ENCODE measurements around the gene OR52I1.

The OR52I1 gene

DNA sequence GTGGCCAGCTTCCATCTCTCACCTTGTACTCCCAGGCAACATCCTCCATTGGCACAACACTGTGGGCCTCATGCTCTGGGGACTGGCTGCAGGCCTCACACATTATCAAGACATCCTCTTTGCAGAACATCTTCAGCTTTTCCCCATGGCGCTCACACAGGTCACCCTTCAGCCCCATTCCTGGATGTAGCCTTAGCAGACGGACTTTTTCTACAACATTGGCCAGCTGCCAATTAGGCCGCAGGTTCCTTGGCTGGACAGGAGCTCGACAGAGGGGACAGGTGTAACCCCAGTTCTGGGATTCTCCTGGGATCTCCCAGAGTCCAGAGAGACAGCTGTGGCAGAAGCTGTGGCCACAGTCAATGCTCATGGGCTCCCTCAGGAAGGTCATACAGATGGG lies 11.2 kb downstream of the OR52I1 start:
- no peak overlapping the region for H3K4me2 ChIP-seq (ENCODE audit: low read depth, low read length, poor library complexity, severe bottlenecking)
- H3K27ac ChIP-seq (ENCODE audit: low read depth, low read length): no peak overlapping the region

DNA sequence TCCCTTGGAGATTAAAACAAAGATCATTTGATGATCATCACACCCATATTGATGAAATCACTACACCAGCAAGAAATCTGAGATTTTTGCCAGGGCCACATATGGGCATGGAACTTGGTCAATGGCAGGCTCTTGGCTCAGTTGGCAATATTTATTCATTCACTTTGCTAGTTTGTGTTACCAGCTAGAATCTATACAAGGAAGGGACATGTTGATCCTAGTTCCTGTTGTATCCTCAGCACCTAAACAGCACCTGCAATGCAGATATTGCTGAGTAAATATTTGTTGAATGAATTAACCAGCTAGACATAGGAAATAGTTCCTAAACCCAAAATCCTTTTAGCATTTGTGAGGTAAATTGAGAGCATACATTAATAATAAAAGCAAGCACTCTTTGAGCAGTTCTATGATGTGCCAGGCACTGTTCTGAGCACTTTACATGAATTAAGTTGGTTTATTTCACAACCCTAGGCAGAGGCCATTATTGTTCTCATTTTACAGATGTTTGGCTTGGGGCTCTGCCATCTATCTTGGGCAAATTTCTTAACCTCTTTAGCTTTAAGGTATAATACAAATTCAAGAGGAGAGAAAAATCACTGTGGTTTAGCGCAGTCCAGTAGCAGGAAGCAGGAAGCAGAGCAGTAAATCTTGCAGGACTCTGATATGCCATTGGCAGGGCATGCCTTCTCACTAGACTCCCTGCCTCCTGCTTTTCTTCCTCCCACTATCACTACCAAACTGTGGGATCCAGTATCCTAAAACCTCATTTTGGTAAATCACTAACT lies 12.6 kb downstream of the OR52I1 start:
- Histone ChIP-seq H3K4me2 (ENCODE audit: low read depth, low read length, poor library complexity, severe bottlenecking) (peak overlapping the region; percentile 94), H2AFZ (ENCODE audit: low read depth, low read length, severe bottlenecking) (no peak overlapping the region), H3K4me3 (ENCODE audit: insufficient read depth, low read length, poor library complexity, severe bottlenecking) (peak overlapping the region; percentile 65), H3K36me3 (ENCODE audit: low read length) (no peaks in the 10 kb centered on the region), H3K79me2 (ENCODE audit: insufficient read depth, low read length) (peaks cover 21% of the 10 kb centered on the region; the same call in 1 of the 2 replicates), H3K9me2 (replicated peaks; ENCODE audit: insufficient read depth, low read length) (no peaks in the 10 kb centered on the region), H3F3A (ENCODE audit: insufficient read depth) (no peaks in the 10 kb centered on the region), H4K20me1 (ENCODE audit: low read depth, low read length) (no peaks in the 10 kb centered on the region), H3K9me3 (ENCODE audit: insufficient read depth, low read length) (no peaks in the 10 kb centered on the region), H3K27ac (ENCODE audit: low read depth, low read length) (no peak overlapping the region), H3K27me3 (ENCODE audit: low read length) (no peaks in the 10 kb centered on the region), H3K9ac (ENCODE audit: low read length) (no peak overlapping the region; the same call in 1 of the 2 replicates)
- TF ChIP-seq, protein P1, sequence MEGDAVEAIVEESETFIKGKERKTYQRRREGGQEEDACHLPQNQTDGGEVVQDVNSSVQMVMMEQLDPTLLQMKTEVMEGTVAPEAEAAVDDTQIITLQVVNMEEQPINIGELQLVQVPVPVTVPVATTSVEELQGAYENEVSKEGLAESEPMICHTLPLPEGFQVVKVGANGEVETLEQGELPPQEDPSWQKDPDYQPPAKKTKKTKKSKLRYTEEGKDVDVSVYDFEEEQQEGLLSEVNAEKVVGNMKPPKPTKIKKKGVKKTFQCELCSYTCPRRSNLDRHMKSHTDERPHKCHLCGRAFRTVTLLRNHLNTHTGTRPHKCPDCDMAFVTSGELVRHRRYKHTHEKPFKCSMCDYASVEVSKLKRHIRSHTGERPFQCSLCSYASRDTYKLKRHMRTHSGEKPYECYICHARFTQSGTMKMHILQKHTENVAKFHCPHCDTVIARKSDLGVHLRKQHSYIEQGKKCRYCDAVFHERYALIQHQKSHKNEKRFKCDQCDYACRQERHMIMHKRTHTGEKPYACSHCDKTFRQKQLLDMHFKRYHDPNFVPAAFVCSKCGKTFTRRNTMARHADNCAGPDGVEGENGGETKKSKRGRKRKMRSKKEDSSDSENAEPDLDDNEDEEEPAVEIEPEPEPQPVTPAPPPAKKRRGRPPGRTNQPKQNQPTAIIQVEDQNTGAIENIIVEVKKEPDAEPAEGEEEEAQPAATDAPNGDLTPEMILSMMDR (IDR thresholded peaks at IDR 0.05; ENCODE audit: insufficient read depth, low read length, poor library complexity, severe bottlenecking): no peak
- no peak for TF ChIP-seq EZH2phosphoT487 (conservative IDR thresholded peaks at IDR 0.05; ENCODE audit: low read length)

More for the DNA sequence above, 11.2 kb downstream of the OR52I1 start:
- Histone ChIP-seq H3F3A (ENCODE audit: insufficient read depth) (no peaks in the 10 kb centered on the region), H3K27me3 (ENCODE audit: low read length) (no peaks in the 10 kb centered on the region), H4K20me1 (ENCODE audit: low read depth, low read length) (no peaks in the 10 kb centered on the region), H3K79me2 (ENCODE audit: insufficient read depth, low read length) (peaks cover 21% of the 10 kb centered on the region; the same call in 1 of the 2 replicates), H3K9me3 (ENCODE audit: insufficient read depth, low read length) (no peaks in the 10 kb centered on the region), H2AFZ (ENCODE audit: low read depth, low read length, severe bottlenecking) (no peak overlapping the region), H3K4me3 (ENCODE audit: insufficient read depth, low read length, poor library complexity, severe bottlenecking) (no peak overlapping the region), H3K9me2 (replicated peaks; ENCODE audit: insufficient read depth, low read length) (no peaks in the 10 kb centered on the region), H3K36me3 (ENCODE audit: low read length) (no peaks in the 10 kb centered on the region), H3K9ac (ENCODE audit: low read length) (no peak overlapping the region)
- TF ChIP-seq, protein P1 (IDR thresholded peaks at IDR 0.05; ENCODE audit: insufficient read depth, low read length, poor library complexity, severe bottlenecking): no peak
- TF ChIP-seq EZH2phosphoT487 (conservative IDR thresholded peaks at IDR 0.05; ENCODE audit: low read length): no peak

DNA sequence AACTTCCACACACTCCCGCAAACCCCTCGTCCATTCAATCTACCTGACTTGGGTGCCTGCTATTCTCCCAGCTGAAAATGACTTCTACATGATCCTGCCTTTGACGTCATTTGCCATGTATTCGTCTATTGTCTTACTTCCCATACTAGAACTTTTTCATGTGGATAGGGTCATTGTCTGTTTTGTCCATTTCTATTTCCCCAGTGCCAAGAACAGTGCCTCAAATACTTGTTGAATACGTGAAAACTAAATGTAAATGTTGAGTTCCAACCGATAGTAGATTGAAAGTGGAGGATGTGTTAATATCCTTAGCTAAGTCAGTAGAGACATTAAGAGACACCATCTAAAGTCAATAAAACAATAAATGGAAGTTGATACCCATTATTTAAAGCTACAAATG lies 13.3 kb downstream of the OR52I1 start:
- Histone ChIP-seq H3K9ac (ENCODE audit: low read length) (peak overlapping the region; percentile 78), H3K4me2 (ENCODE audit: low read depth, low read length, poor library complexity, severe bottlenecking) (peak overlapping the region; percentile 94), H3K36me3 (ENCODE audit: low read length) (no peaks in the 10 kb centered on the region)

More for the DNA sequence above, 13.3 kb downstream of the OR52I1 start:
- H2AFZ ChIP-seq (ENCODE audit: low read depth, low read length, severe bottlenecking): peak overlapping the region; percentile 100
- no peaks in the 10 kb centered on the region for H3K9me3 ChIP-seq (ENCODE audit: insufficient read depth, low read length)
- peak overlapping the region; percentile 65 for H3K4me3 ChIP-seq (ENCODE audit: insufficient read depth, low read length, poor library complexity, severe bottlenecking)
- no peaks in the 10 kb centered on the region for H3K9me2 ChIP-seq (replicated peaks; ENCODE audit: insufficient read depth, low read length)
- TF ChIP-seq EZH2phosphoT487 (conservative IDR thresholded peaks at IDR 0.05; ENCODE audit: low read length): no peak
- TF ChIP-seq, protein P1 (IDR thresholded peaks at IDR 0.05; ENCODE audit: insufficient read depth, low read length, poor library complexity, severe bottlenecking): no peak
- H4K20me1 ChIP-seq (ENCODE audit: low read depth, low read length): no peaks in the 10 kb centered on the region
- peaks cover 21% of the 10 kb centered on the region; the same call in 1 of the 2 replicates for H3K79me2 ChIP-seq (ENCODE audit: insufficient read depth, low read length)
- H3K27me3 ChIP-seq (ENCODE audit: low read length): no peaks in the 10 kb centered on the region; the same call in 1 of the 2 replicates
- H3F3A ChIP-seq (ENCODE audit: insufficient read depth): no peaks in the 10 kb centered on the region
- H3K27ac ChIP-seq (ENCODE audit: low read depth, low read length): no peak overlapping the region
